ENCODE measurements around the gene ALG2. TPM values are rescaled to one million over a fixed set of nuclear protein-coding genes. Genes with fewer than 3 reads are reported as not detected.
A peak's percentile ranks its signal among the peaks of the same experiment; 100 is the strongest.
"Not testable (repeated sequence)": the region's sequence is repeated elsewhere in the genome, so short reads cannot be mapped to it uniquely, and the experiment has no call there.

The ALG2 gene
- total RNA-seq, 2 donors from 2014 or later, result 15.1 to 29.3 TPM

- DNase-seq (no peak), ATAC-seq (no peak)
- intact Hi-C loops (cut with DNase I), result no loop called here
These were observed 21.7 kb downstream of the ALG2 start for GRCh38 chr9:99199938-99200539.

- ATAC-seq (no peak), DNase-seq (no peak)
- intact Hi-C loops (cut with DNase I), result no loop called here
These were observed 23.8 kb downstream of the ALG2 start for GRCh38 chr9:99197987-99198386.

DNA sequence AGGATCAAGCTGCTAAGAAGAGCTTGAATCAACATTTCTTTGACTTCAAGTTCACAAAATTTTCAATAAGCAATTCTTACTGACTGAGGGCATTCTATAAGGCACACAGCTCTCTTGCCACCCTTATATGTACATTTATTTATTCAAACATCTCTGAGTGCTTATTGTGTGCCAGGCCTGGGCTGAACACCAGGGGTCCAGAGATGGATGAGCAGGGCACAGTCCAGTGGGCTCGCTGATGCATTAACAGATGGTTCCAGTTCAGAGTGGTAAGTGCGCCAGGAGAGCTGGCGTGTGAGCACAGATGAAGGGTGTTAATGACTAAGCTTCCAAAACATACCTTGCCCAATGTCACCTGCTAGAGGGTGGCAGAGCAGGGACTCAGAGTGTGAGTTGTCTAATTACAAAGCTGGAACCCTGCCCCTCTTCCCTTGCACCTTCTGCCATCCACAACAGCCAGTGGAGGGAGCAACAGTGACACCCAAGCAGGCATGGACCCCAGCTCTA lies 24.6 kb downstream of the ALG2 start:
- ATAC-seq, result no peak
- intact Hi-C loops (cut with DNase I), result no loop called here

DNA sequence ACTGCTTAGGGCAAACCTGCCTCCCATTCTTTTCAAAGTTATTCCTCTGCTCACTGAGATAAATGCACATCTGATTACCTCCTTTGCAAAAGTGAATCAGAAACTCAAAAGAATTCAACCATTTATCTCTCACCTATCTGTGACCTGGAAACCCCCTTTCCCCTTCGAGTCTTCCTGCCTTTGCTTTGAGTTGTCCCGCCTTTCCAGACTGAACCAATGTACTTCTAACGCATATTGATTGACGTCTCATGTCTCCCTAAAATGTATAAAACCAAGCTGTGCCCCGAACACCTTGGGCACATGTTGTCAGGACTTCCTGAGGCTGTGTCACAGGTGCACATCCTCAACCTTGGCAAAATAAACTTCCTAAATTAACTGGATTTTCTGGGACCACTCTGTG lies 25.3 kb downstream of the ALG2 start:
- DNase-seq; ATAC-seq; intact Hi-C loops (cut with DNase I): not testable (repeated sequence)

More for the DNA sequence above, 24.6 kb downstream of the ALG2 start:
- no peak for DNase-seq

- intact Hi-C loops (cut with DNase I), result no loop called here
- DNase-seq (no peak), ATAC-seq (no peak)
These were observed 28.3 kb downstream of the ALG2 start for GRCh38 chr9:99193466-99193821.

DNA sequence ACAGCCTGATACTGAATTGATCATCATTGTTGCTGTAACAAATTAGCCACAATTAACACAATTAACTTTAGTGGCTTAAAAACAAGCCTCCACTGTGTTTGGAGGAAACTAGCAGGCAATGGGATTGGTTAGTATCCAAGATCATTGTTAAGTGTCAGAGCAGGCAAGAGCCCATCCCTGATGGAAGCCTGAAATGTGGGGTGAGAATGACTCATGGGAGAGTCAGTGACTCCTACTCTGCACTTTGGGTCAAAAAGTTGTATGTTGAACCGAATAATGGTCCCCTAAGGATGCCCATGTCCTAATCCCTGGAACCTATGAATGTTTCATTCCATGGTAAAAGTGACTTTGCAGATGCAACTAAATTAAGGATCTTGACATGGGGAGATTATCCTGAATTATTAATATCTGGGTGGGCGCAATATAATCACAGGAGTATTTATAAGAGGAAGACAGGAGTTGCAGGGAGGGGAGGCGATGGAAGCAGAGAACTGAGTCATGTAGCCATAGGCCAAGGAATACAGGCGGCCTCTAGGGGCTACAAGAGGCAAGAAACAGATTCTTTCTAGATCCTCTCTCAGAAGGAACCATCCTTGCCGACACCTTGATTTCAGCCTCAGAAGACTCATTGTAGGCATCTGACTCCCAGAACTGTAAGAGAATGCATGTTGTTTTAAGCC lies 28.8 kb downstream of the ALG2 start:
- intact Hi-C loops (cut with DNase I), result no loop called here
- no peak for DNase-seq
- ATAC-seq, result no peak

- ATAC-seq (no peak), DNase-seq (no peak)
- intact Hi-C loops (cut with DNase I), result no loop called here
These were observed 31.0 kb downstream of the ALG2 start for GRCh38 chr9:99190597-99191283.

GRCh38 chr9:99189887-99190596 lies 31.7 kb downstream of the ALG2 start:
- ATAC-seq (no peak), DNase-seq (no peak)
- intact Hi-C loops (cut with DNase I), result no loop called here

- intact Hi-C loops (cut with DNase I), result no loop called here
- DNase-seq, result no peak
These were observed 32.6 kb downstream of the ALG2 start for GRCh38 chr9:99189186-99189585.

GRCh38 chr9:99187311-99187710 lies 34.4 kb downstream of the ALG2 start:
- ATAC-seq (no peak), DNase-seq (no peak)
- intact Hi-C loops (cut with DNase I), result no loop called here

More at GRCh38 chr9:99189186-99189585, 32.6 kb downstream of the ALG2 start:
- ATAC-seq, result no peak

- DNase-seq, result no peak
- ATAC-seq, result no peak
- intact Hi-C loops (cut with DNase I), result no loop called here
These were observed 35.8 kb downstream of the ALG2 start for GRCh38 chr9:99185934-99186333.

DNA sequence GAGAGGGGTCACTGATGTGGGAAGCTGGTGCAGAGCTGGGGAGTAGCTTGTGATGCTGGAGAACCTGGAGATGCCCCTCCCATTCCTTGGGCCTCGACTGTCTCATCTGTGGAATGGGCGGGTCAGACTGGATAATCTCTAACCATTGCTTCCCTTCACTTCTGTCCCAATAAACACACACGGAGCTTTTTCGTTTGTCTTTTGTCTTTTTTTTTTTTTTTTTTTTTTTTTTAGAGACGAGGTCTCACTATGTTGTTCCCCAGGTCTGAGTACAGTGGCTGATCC lies 36.5 kb downstream of the ALG2 start:
- intact Hi-C loops (cut with DNase I), result no loop called here
- DNase-seq (no peak), ATAC-seq (no peak)

DNA sequence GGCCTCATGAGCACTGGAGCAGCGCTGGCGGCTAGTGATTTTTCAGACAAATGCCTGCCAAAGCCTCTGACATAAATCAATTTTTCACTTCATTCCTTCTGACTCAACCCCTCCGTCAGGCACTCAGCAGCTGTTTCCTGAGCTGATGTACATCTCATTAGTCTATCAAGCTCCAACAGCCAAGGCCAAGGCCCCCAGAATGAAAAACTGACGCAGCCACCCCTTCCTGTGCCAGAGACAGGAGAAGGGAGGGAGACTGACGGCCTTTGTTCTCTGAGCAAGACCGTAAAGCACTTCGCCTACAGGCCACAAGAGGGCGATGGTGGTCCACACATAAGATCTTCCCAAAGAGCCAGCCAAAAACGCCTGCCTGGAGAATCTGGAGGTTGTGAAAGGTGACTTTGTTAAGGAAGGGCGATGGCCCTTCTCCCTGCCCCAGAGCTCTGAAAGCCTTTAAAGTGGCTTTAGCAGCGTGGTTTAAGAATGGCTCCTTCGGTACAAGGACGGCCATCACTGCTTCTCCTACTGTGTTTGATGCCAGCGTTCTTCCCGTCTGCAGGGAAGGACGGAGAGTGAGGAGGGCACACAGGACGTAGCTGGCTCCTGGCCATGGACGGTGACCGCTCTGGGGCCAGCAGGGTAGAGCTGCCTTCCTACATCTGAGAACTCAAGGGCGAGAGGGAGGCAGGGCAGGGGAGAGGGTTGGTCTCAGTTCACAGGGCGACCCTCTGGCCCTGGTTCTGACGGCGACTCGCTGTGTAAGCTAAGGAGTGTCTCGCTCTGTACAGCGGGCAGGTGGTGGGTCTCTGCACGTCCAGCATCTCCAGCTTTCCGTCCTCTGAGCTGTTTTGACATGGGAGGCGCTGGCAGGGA lies 37.0 kb downstream of the ALG2 start:
- ATAC-seq (peak; percentile 92 to 93), DNase-seq (peak; percentile 89)
- intact Hi-C loops (cut with DNase I), result no loop called here

GRCh38 chr9:99184110-99184474 lies 37.6 kb downstream of the ALG2 start:
- DNase-seq, result peak; percentile 47
- ATAC-seq, result peak in 1 of 2 donors; percentile 55
- intact Hi-C loops (cut with DNase I), result no loop called here

- no peak for ATAC-seq
These were observed 38.1 kb downstream of the ALG2 start for GRCh38 chr9:99183616-99184015.

GRCh38 chr9:99182356-99182755 lies 39.4 kb downstream of the ALG2 start:
- intact Hi-C loops (cut with DNase I), result no loop called here
- DNase-seq, result no peak
- no peak for ATAC-seq

More at GRCh38 chr9:99183616-99184015, 38.1 kb downstream of the ALG2 start:
- intact Hi-C loops (cut with DNase I), result no loop called here
- no peak for DNase-seq

DNA sequence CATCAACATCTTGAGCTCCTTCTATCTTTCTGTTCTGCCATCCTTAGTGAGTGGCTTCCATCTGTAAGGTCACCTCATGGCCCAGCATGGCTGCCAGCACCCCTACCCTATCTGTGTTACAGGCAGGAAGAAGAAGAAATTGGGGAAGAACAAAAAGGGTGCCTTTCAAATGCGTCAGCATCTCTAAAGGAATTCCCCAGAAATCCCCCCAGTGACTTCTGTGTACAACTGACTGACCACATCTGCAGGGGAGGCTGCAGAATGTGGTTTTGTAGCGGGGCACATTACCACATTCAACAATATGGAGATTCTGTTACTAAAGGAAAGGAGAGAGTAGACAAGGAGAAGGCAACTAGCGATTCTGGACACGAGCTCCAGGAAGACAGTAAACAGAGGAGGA lies 40.1 kb downstream of the ALG2 start:
- ATAC-seq (no peak), DNase-seq (no peak)
- intact Hi-C loops (cut with DNase I), result no loop called here

GRCh38 chr9:99181206-99181605 lies 40.5 kb downstream of the ALG2 start:
- DNase-seq (no peak), ATAC-seq (no peak)
- intact Hi-C loops (cut with DNase I), result no loop called here

DNA sequence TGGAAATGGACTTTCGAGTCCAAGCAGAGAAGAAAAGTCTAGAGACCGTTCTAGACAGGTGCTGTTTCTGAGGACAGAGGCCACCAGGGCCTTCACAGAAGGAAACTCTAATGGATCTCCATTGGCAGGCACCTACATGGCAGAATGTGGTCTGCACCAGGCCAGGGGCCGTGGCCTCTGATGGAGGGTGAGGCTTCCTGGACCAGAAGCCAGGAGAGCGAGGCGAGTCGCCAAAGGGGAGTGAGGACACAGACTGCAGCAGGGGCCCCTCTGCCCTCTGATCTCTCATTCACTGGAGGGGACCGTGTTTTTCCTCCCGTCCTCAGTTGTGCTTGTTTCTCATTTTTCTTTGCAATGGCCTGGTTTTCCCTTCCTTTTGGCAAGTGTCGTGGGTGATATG lies 41.1 kb downstream of the ALG2 start:
- intact Hi-C loops (cut with DNase I), result no loop called here
- ATAC-seq (no peak), DNase-seq (no peak)

Data from left cardiac atrium (tissue), 4 donors.